GM10266 (cell line): ENCODE measurements around the gene MAPK9.

ENCODE experiments used
- DNase-seq: peaks from one replicate; pipeline ENCODE4 v3.0.0; 2012; ENCODE audit errors: extremely low spot score
- TF ChIP-seq, protein P1 (sequence below): IDR thresholded peaks from 2 replicates; pipeline ENCODE4 v1.5.1; 2012; ENCODE audit warnings: mild to moderate bottlenecking, low read depth; ENCODE audit not compliant: control insufficient read depth, insufficient read depth; ENCODE audit errors: missing control alignments

MAPK9 gene

DNA sequence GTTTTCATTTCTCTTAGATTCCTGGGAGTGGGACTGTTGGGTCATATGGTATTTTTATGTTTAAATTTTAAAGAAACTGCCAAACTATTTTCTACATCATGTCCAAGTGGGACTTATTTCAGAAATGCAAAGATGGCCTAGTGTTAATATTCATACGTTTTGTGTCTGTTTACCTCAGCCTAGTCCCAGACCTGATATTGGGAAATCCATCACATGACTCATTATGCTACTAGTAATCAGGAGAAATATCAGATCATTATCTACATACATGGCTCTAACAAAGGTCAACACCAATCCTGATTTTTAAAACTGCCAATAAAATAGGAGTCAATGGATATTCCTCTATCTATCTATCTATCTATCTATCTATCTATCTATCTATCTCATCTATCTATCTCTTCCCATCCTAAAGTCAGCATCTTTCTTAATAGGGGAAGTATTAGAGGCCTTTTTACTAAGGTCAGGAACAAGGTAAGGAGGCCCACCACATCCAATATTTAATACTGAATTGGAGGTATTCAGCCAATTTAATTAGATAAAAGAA, 87.5 kb downstream of the MAPK9 start:
- TF ChIP-seq, protein P1, sequence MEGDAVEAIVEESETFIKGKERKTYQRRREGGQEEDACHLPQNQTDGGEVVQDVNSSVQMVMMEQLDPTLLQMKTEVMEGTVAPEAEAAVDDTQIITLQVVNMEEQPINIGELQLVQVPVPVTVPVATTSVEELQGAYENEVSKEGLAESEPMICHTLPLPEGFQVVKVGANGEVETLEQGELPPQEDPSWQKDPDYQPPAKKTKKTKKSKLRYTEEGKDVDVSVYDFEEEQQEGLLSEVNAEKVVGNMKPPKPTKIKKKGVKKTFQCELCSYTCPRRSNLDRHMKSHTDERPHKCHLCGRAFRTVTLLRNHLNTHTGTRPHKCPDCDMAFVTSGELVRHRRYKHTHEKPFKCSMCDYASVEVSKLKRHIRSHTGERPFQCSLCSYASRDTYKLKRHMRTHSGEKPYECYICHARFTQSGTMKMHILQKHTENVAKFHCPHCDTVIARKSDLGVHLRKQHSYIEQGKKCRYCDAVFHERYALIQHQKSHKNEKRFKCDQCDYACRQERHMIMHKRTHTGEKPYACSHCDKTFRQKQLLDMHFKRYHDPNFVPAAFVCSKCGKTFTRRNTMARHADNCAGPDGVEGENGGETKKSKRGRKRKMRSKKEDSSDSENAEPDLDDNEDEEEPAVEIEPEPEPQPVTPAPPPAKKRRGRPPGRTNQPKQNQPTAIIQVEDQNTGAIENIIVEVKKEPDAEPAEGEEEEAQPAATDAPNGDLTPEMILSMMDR = no peak
- DNase-seq = no peak

DNA sequence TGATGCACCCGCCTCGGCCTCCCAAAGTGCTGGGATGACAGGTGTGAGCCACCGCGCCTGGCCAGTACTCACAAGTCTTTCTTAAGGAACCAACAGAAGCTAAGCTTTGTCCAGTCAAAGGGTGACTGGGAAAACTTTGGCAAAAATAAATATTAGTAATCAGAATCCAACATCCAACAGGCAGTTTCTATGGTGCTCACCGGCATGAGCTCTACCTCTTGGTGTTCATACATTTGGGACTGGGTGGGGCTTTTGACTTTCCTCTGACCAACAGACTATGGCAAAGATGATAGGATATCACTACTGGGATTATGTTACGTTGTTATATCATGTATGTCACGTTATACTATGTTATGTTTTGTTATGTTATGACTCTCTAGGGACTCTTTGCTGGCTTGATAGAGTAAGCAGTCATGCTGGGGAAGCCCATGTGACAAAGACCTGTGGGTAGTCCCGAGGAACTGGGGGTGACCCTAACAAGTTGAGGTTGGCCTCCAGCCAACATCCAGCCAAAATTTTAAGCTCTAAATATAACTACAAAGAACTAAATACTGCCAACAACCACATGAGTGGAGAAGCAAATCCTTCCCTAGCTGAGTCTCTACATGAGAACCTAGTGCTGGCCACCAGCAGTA, 88.8 kb downstream of the MAPK9 start:
- no peak for DNase-seq
- TF ChIP-seq, protein P1 = no peak

GRCh38 chr5:180201051-180201987, 90.6 kb downstream of the MAPK9 start:
- TF ChIP-seq, protein P1 = peak; percentile 26
- DNase-seq = no peak

- no peak for DNase-seq
- TF ChIP-seq, protein P1 = no peak
These were observed 92.5 kb downstream of the MAPK9 start for GRCh38 chr5:180199390-180199789.

GRCh38 chr5:180198208-180198607, 93.7 kb downstream of the MAPK9 start:
- TF ChIP-seq, protein P1 = no peak
- DNase-seq = no peak

GRCh38 chr5:180197016-180197702, 94.7 kb downstream of the MAPK9 start:
- TF ChIP-seq, protein P1 = no peak
- no peak for DNase-seq
